Left colon (tissue), 2 donors: Measurements from ENCODE around the gene CFAP57. TPM values are rescaled to one million over a fixed set of nuclear protein-coding genes. Genes with fewer than 3 reads are reported as not detected.

Source experiments
- ATAC-seq: fragments of 200-7000 bp; cut with Tn5 transposase; one replicate; pipeline ENCODE4 v1.9.1; 2020; ENCODE audit warnings: mild to moderate bottlenecking, moderate library complexity
- DNase-seq, 2 donors: peaks; one replicate each; pipeline ENCODE4 v3.0.0-alpha.2; 2020
- intact Hi-C, 2 donors: fragments of 100-400 bp; cut with DNase I in 1 of 2; cut with micrococcal nuclease in 1 of 2; formaldehyde crosslinking; loops; one replicate each; pipeline versions ENCODE4 v1.11.2 to v1.14.0; 2022; cut with DNase I, micrococcal nuclease
- total RNA-seq, 2 donors: library from RNA; stranded (reverse); fragmentation: NEBNext Ultra II Directional; extraction: Animal tissue kit (Norgen Biotek cat#: 25700); gene quantifications; one replicate each; pipeline ENCODE4 v1.2.1, GENCODE V29; 2021
- donor health status: DM: no; HTN: no; CAD: no.
- donor health status: DM: yes; HTN: yes; CAD: no.

Gene CFAP57
- total RNA-seq, 2 donors from 2014 or later, result not detected

DNA sequence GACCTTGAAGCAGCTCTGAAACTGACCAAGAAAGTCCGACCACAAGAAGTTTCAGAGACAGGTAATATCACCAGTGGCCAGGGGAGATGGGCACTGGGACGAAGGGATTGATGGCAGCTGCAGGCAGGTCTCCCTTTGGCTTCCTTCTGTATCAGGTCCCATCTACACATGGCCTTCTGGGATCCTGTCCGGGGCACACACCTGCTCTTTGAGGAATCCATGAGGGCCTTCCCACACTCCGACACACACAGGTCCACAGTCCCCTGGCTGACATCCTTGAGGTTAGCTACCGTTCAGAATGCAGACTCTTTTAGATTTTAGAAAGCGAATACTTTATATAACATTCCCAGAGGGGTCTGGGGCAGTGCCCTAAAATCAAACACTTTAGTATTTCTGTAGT is 71.2 kb downstream of the CFAP57 start:
- ATAC-seq, result no peak
- no peak for DNase-seq
- intact Hi-C loops, result loop anchor here in 1 of 2 donors (10.0 kb wide), 1 partner anchor 172 kb away; no protein-coding TSS in a partner anchor

- ATAC-seq (no peak), DNase-seq (no peak)
- intact Hi-C loops, result loop anchor here in 1 of 2 donors (10.0 kb wide), 1 partner anchor 168 kb away; no protein-coding TSS in a partner anchor
Observed at GRCh38 chr1:43246466-43247213, 74.5 kb downstream of the CFAP57 start.

DNA sequence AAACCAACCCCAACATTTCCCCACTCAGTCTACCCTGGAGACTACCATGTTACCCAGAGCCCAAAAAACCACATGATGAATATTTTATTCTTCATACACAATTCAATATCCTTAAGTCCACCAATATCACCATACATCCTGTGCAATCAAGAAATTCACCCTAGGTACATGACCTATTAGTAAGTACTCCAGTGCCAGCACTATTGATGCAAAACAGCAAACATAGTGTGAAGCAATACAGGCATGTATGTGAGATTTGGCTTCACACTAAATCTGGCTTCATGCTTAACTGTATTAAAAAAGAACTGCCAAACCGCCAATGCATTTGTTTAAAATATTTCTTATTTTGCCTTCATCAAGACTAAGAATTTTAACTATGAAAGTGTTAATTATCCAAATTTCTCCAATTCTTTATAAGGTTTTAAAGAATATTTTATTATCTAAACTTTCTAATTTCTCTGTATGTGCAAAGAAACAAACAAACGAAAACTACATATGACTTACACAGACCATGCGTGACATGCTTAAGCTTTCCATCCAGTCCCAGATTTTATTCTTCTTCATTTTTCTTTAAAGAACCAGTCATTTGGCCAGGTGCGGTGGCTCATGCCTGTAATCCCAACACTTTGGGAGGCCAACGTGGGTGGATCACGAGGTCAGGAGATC is 75.3 kb downstream of the CFAP57 start:
- DNase-seq (no peak), ATAC-seq (no peak)
- intact Hi-C loops, result loop anchor here in 1 of 2 donors (10.0 kb wide), 1 partner anchor 167 kb away; no protein-coding TSS in a partner anchor

- intact Hi-C loops, result no loop called here
- ATAC-seq (no peak), DNase-seq (no peak)
Observed at GRCh38 chr1:43250351-43250761, 78.2 kb downstream of the CFAP57 start.

GRCh38 chr1:43251024-43251423 is 78.9 kb downstream of the CFAP57 start:
- ATAC-seq (no peak), DNase-seq (no peak)
- intact Hi-C loops, result no loop called here

DNA sequence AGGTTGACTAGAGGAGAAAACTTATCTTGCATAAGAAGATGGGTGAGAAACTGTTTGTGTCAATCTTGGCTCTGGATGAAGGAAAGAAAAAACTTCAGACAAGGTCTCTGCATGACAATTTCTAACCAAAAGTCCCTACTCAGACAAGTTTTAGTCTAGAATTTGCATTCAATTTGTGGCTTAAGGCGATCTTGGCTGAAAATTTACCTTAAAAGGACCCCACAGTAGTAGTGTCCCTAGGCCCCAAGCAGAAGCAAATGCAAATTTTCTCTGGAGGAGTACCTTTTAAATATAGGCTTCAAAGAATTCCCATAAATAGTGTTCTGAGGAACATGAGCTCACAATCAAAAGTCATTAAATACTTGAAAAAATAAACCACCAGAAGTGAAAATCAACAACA is 80.1 kb downstream of the CFAP57 start:
- intact Hi-C loops, result no loop called here
- no peak for ATAC-seq
- no peak for DNase-seq

GRCh38 chr1:43253173-43253572 is 81.0 kb downstream of the CFAP57 start:
- ATAC-seq (no peak), DNase-seq (no peak)
- intact Hi-C loops, result no loop called here

GRCh38 chr1:43253876-43254275 is 81.7 kb downstream of the CFAP57 start:
- DNase-seq, result no peak
- no peak for ATAC-seq
- intact Hi-C loops, result no loop called here

GRCh38 chr1:43255438-43256210 is 83.5 kb downstream of the CFAP57 start:
- ATAC-seq (no peak), DNase-seq (no peak)
- intact Hi-C loops, result no loop called here

DNA sequence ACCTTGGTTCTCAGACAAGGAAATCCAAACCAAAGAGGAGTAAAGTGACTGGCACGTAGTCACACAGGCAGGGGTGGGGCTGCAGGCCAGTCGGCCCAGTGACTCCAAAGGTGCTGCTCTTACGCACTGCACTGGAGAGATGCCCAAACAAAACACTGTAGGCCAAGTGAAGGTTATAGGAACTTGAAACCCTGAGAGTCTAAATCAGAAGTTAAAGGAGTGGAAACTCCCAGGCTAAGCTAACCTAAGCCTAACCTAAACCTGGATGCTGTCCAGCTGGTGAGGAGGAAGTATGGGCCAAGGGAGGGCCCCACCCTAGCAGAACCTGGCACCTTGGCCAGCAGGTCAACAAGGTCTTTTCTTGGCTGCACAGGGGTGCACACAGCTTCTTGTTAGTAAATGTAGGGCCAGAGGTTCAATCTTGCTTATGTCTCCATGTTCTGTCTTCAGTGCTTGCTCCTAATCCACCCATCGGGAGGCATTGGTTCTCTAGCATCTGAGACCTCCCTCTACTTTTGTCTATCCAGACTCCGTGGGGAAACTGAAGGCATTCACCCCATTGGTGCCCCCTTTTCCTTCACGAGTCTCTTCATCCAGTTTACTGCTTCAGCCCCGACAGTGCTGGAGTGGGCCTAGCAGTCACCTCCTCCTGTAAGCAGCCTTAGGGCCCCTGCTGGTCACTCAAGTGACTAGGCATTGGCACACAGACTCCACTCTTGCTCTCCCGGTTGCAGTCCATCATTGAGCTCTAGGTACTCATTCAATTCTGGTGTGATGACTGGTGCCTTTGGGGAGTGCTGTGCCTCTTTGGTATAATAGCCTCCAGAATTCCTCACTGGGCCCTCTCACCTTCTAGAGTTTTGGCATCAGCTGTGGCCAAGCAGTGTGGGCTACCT is 84.8 kb downstream of the CFAP57 start:
- ATAC-seq (peak; percentile 96), DNase-seq (peak; percentile 79 to 88)
- intact Hi-C loops, result no loop called here

GRCh38 chr1:43258370-43258769 is 86.2 kb downstream of the CFAP57 start:
- DNase-seq (no peak), ATAC-seq (no peak)
- intact Hi-C loops, result no loop called here

GRCh38 chr1:43265431-43265830 is 93.3 kb downstream of the CFAP57 start:
- ATAC-seq (no peak), DNase-seq (no peak)
- intact Hi-C loops, result no loop called here

GRCh38 chr1:43266881-43267280 is 94.8 kb downstream of the CFAP57 start:
- intact Hi-C loops, result no loop called here
- DNase-seq, result no peak
- ATAC-seq, result no peak

DNA sequence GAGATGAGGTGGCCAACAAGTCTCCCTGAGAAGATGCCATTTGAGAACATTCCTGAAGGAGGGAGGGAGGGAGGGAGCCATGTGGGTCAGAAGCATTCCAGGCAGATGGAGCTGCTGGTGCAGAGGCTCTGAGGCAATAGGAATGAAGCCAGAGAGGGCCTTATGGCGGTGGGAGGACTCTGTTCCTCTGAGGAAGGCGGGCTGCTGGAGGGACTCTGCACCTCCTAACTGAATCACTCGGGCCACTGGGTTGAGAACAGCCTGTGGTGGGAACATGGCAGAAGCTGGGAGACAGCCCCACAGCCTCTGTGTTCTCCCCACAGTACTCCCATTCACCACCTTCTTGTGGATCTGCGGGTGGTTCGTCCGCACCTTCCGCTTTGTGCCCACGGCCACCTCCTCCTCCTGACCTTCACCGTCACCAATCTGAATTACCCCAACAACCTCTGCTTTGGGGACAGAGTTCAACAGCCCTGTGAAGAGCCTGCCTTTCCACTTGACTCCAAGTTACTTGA is 95.2 kb downstream of the CFAP57 start:
- intact Hi-C loops, result no loop called here
- ATAC-seq, result no peak
- no peak for DNase-seq

DNA sequence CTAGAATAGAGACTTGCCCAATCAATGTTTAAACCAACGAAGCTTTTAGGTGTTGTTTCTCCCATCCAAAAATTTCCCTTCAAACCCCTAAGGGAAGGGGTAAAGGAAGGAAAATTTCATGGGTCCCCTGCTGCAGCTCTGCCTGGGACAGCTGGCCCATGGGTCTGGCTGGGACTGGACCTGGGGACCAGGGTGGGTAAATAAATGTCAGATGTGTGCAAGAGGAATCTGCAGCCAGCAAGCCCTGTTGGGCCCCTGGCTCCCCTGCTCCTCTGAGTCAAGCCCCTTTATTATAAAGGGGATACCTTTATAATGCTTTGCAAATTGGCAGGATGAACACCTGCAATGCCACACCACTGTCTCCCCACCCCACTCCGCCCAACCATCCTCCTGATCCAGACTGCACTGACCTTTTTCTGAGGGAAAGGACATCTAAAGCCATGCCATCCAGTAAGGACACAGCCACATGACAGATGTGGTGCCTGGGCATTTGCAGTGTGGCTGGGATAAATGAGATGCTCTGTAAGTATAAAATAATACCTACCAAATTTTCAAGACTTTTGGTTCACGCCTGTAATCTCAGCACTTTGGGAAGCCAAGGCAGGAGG is 95.8 kb downstream of the CFAP57 start:
- no peak for DNase-seq
- intact Hi-C loops, result no loop called here

DNA sequence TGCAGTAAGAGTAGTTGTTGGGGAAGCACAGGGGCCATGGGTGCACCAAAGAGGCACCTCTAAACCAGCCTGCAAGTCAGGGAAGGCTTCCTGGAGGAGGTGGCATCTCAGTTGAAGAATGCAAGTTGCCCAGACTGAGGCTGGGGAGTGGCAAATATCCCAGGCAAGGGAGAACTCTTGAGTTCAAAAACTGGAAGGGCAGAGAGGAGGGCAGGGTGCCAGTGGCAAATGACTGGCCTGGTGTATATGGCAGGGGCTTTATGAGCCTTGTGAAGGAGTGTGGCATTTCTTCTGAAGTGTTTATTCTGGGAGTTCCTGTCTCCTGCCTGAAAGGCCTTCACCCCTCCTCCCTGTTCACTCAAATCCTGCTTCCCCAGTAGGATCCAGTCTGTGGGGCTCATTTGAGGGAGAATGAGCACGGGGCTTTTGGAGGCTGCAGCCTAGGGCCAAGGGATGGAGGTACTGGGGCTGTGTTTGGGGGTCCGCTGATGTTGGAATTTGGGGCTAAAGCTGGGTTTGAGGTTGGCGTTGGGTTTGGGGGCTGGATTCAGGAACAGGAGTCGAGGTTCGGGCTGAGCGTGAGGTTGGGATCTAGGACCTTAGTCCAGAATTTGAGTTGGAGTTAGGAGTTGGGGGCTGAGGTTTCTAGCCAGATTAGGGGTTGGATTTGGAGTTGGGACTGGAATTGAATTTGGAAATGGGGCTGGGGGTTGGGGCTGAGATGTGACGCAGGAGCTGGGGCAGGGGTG is 97.7 kb downstream of the CFAP57 start, which contains the start of gene TMEM125:
Gene TMEM125 (plus strand): TSS at position 357 of the 749 bp plus-strand sequence. CDS start 2,740 bp downstream, outside the sequence.
- intact Hi-C loops, result no loop called here
- ATAC-seq (peak; percentile 62), DNase-seq (peak; percentile 85 to 88)

More for the DNA sequence above, 95.8 kb downstream of the CFAP57 start:
- no peak for ATAC-seq

DNA sequence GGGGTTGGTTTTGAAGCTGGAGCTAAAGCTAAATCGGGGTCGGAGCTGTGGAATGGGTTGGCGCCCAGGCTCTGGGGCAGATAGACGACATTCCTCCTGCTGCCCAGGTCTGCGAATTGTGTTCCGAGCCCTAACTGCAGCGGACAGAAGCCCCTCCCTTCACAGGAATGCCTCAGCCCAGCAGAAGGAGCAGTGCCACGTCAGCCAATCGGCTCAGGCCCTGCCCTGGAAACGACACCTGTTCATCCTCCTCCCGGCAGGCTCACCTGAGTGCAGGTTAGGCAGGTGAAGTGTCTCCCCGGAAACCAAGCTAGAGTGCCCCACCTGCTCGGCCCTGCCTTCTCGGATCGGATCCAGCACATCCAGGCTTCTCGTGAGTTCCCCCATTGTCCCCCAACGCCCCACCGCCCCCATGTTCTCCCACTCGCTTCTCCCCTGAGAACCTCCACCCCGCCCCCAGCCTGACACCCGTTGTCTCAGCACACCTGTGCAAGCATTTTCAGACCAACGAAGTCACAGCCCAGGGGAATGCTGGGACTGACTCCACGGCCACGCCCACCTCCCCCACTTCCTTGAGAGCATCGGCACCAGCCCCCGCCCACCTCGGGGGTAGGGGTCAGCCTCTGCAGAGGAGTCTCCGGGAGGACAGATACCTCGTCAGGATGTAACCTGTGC is 98.4 kb downstream of the CFAP57 start:
- DNase-seq (peak; percentile 89 to 96), ATAC-seq (peak; percentile 87)
- intact Hi-C loops, result no loop called here
